A673 (cell line): ENCODE measurements around the gene TMPRSS13. TPM values are rescaled to one million over a fixed set of nuclear protein-coding genes. Genes with fewer than 3 reads are reported as not detected.
A peak's percentile ranks its signal among the peaks of the same experiment; 100 is the strongest.

Experiments
- BruUV-seq: library from RNA; stranded (reverse); fragments of 400-500 nt; replicated peaks from 2 replicates; lab custom pipeline; 2021; lab: Mats Ljungman, UMichigan
- CTCF ChIA-PET: fragments of 300-600 bp; sonication (Branson Sonifier 250); formaldehyde crosslinking; loops from one replicate; lab custom pipeline; 2022; ENCODE audit warnings: antibody characterized with exemption; lab: Charles Lee
- POLR2A ChIA-PET: fragments of 300-600 bp; sonication (Branson Sonifier 250); formaldehyde crosslinking; loops from one replicate; lab custom pipeline; 2022; ENCODE audit warnings: antibody characterized with exemption; ENCODE audit not compliant: low non-redundant PET; lab: Charles Lee
- DNase-seq: peaks from one replicate; pipeline ENCODE4 v3.0.0-alpha.2; 2015; ENCODE audit warnings: low spot score
- H3K27ac ChIP-seq: fragments of 200-600 bp; sonication (generic); 2 replicates; pipeline ENCODE4 v1.5.1; 2016; ENCODE audit warnings: mixed run types, low read depth, mild to moderate bottlenecking, mixed read lengths, antibody characterized with exemption, low read length; ENCODE audit not compliant: poor library complexity, severe bottlenecking
- H3K27me3 ChIP-seq: fragments of 200-600 bp; sonication (generic); replicated peaks from 2 replicates; pipeline ENCODE4 v1.6.1; 2017; ENCODE audit warnings: mixed run types, low read depth, mild to moderate bottlenecking, mixed read lengths, antibody characterized with exemption, low read length; ENCODE audit not compliant: insufficient read depth, poor library complexity
- H3K36me3 ChIP-seq: fragments of 200-600 bp; sonication (generic); 2 replicates; pipeline ENCODE4 v1.6.1; 2016; ENCODE audit warnings: mixed run types, mild to moderate bottlenecking, mixed read lengths, antibody characterized with exemption, low read length; ENCODE audit not compliant: insufficient read depth, poor library complexity, severe bottlenecking
- H3K4me1 ChIP-seq: fragments of 200-600 bp; sonication (generic); 2 replicates; pipeline ENCODE4 v1.6.1; 2017; ENCODE audit warnings: mixed run types, mild to moderate bottlenecking, mixed read lengths, antibody characterized with exemption, low read length; ENCODE audit not compliant: insufficient read depth, poor library complexity, severe bottlenecking
- H3K4me3 ChIP-seq: fragments of 200-600 bp; sonication (generic); 2 replicates; pipeline ENCODE4 v1.5.1; 2016; ENCODE audit warnings: low read depth, mixed run types, mild to moderate bottlenecking, mixed read lengths, low read length; ENCODE audit not compliant: poor library complexity, severe bottlenecking
- H3K9me3 ChIP-seq: fragments of 200-600 bp; sonication (generic); 2 replicates; pipeline ENCODE4 v1.6.1; 2016; ENCODE audit warnings: mixed run types, low read depth, mild to moderate bottlenecking, mixed read lengths, antibody characterized with exemption, low read length; ENCODE audit not compliant: poor library complexity, severe bottlenecking
- CTCF ChIP-seq: fragments of 300-800, 200-600 bp; sonication (generic); conservative IDR thresholded peaks from 2 replicates; pipeline ENCODE4 v1.5.1; 2017; ENCODE audit warnings: low read depth, mild to moderate bottlenecking, antibody characterized with exemption, low read length, moderate library complexity, mixed read lengths
- EZH2 ChIP-seq: fragments of 200-600 bp; sonication (generic); IDR thresholded peaks from 2 replicates; pipeline ENCODE4 v1.6.1; 2017; ENCODE audit warnings: borderline replicate concordance, low read depth, mild to moderate bottlenecking, mixed read lengths, antibody characterized with exemption, low read length; ENCODE audit not compliant: poor library complexity, severe bottlenecking
- intact Hi-C: fragments of 100-400 bp; cut with micrococcal nuclease; formaldehyde crosslinking; loops from one replicate; pipeline ENCODE4 v1.10.0; 2022; ENCODE audit not compliant: unreplicated experiment
- total RNA-seq: library from RNA; stranded (reverse); gene quantifications from 2 replicates; pipeline ENCODE4 v1.2.3, GENCODE V29; 2021

TMPRSS13 gene
- total RNA-seq, 1 experiment from 2014 or later: not detected

GRCh38 chr11:117861151-117862018 is 67.8 kb downstream of the TMPRSS13 start:
- Histone ChIP-seq H3K36me3 (no peaks in the 10 kb centered on the region), H3K4me3 (no peak overlapping the region), H3K4me1 (peaks cover 8% of the 10 kb centered on the region), H3K9me3 (no peaks in the 10 kb centered on the region), H3K27ac (no peak overlapping the region), H3K27me3 (no peaks in the 10 kb centered on the region)
- no TSS peak for BruUV-seq
- DNase-seq: peak; percentile 59
- ChIA-PET POLR2A (no interaction called here), CTCF (interaction anchor here (1.2 kb wide), 1 partner anchor 85 kb away, joined by 7 read pairs; no protein-coding TSS in a partner anchor)
- TF ChIP-seq CTCF (no peak), EZH2 (no peak)
- intact Hi-C loops: no loop called here

- no peak overlapping the region for H3K4me3 ChIP-seq
- intact Hi-C loops: no loop called here
- BruUV-seq: no TSS peak
- TF ChIP-seq EZH2 (no peak), CTCF (no peak)
- ChIA-PET POLR2A (interaction anchor here (0.6 kb wide), 1 partner anchor 373 kb away, joined by 5 read pairs; no protein-coding TSS in a partner anchor), CTCF (no interaction called here)
- H3K9me3 ChIP-seq: no peaks in the 10 kb centered on the region
- DNase-seq: no peak
- H3K27me3 ChIP-seq: no peaks in the 10 kb centered on the region
- no peaks in the 10 kb centered on the region for H3K36me3 ChIP-seq
- no peak overlapping the region for H3K27ac ChIP-seq
- peaks cover 8% of the 10 kb centered on the region for H3K4me1 ChIP-seq
Measured at GRCh38 chr11:117860139-117860538, 69.1 kb downstream of the TMPRSS13 start.

- intact Hi-C loops: no loop called here
- ChIA-PET POLR2A (interaction anchor here (0.6 kb wide), 1 partner anchor 372 kb away, joined by 5 read pairs; no protein-coding TSS in a partner anchor), CTCF (no interaction called here)
- no peak for DNase-seq
- no peaks in the 10 kb centered on the region for H3K9me3 ChIP-seq
- H3K36me3 ChIP-seq: no peaks in the 10 kb centered on the region
- no peak overlapping the region for H3K4me3 ChIP-seq
- no TSS peak for BruUV-seq
- peaks cover 8% of the 10 kb centered on the region for H3K4me1 ChIP-seq
- no peaks in the 10 kb centered on the region for H3K27me3 ChIP-seq
- TF ChIP-seq CTCF: no peak
- no peak for TF ChIP-seq EZH2
- H3K27ac ChIP-seq: no peak overlapping the region
Measured at GRCh38 chr11:117859488-117860112, 69.6 kb downstream of the TMPRSS13 start.
